Measurements from ENCODE around the gene RAB11A.

The RAB11A gene

GRCh38 chr15:65888981-65889380 is 19.7 kb downstream of the RAB11A start:
- Histone ChIP-seq H3K9ac (ENCODE audit: low read length) (no peak overlapping the region), H2AFZ (ENCODE audit: low read depth, low read length) (no peak overlapping the region), H3K27me3 (ENCODE audit: low read depth, low read length) (no peaks in the 10 kb centered on the region), H3K79me2 (ENCODE audit: low read length) (no peaks in the 10 kb centered on the region), H3K9me3 (ENCODE audit: insufficient read depth, low read length) (no peaks in the 10 kb centered on the region), H3K4me2 (ENCODE audit: low read length) (0 out of 2 replicates have a peak overlapping the region, but pooled peaks have one; percentile 16), H3K4me3 (ENCODE audit: low read length) (no peak overlapping the region), H3K27ac (ENCODE audit: low read length) (no peak overlapping the region), H4K20me1 (ENCODE audit: insufficient read depth, low read length) (peaks cover 22% of the 10 kb centered on the region; the same call in 1 of the 2 replicates), H3K4me1 (ENCODE audit: low read length) (peaks cover 17% of the 10 kb centered on the region), H3K36me3 (replicated peaks; ENCODE audit: low read depth, low read length) (peaks cover 37% of the 10 kb centered on the region)
- TF ChIP-seq, protein P1, sequence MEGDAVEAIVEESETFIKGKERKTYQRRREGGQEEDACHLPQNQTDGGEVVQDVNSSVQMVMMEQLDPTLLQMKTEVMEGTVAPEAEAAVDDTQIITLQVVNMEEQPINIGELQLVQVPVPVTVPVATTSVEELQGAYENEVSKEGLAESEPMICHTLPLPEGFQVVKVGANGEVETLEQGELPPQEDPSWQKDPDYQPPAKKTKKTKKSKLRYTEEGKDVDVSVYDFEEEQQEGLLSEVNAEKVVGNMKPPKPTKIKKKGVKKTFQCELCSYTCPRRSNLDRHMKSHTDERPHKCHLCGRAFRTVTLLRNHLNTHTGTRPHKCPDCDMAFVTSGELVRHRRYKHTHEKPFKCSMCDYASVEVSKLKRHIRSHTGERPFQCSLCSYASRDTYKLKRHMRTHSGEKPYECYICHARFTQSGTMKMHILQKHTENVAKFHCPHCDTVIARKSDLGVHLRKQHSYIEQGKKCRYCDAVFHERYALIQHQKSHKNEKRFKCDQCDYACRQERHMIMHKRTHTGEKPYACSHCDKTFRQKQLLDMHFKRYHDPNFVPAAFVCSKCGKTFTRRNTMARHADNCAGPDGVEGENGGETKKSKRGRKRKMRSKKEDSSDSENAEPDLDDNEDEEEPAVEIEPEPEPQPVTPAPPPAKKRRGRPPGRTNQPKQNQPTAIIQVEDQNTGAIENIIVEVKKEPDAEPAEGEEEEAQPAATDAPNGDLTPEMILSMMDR (IDR thresholded peaks at IDR 0.05; ENCODE audit: low read depth, low read length), result no peak
- TF ChIP-seq EZH2phosphoT487 (IDR thresholded peaks at IDR 0.05; ENCODE audit: low read depth), result no peak

DNA sequence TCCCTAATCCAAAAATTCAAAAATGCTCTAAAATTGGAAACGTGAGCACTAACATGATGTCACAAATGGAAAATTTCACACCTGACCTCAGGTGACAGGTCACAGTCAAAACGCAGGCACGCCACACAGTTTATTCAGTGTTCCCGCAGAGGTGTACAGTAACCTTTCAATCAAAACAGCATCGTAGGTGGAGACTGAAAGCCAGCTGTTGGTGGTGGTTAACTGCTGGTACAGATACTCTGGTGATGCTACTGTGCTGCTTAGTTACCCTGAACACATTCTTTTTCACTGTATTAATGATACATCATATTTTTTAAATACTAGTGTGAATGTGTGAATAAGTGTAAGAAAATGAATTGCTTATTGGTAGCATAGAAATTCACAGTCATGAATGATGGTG is 23.8 kb downstream of the RAB11A start:
- H3K9ac ChIP-seq (ENCODE audit: low read length), result no peak overlapping the region
- no peaks in the 10 kb centered on the region for H3K79me2 ChIP-seq (ENCODE audit: low read length)
- H4K20me1 ChIP-seq (ENCODE audit: insufficient read depth, low read length), result peaks cover 12% of the 10 kb centered on the region; the same call in 1 of the 2 replicates
- TF ChIP-seq, protein P1 (IDR thresholded peaks at IDR 0.05; ENCODE audit: low read depth, low read length), result no peak
- no peak for TF ChIP-seq EZH2phosphoT487 (IDR thresholded peaks at IDR 0.05; ENCODE audit: low read depth)
- peaks cover 8% of the 10 kb centered on the region for H3K4me1 ChIP-seq (ENCODE audit: low read length)
- H3K27me3 ChIP-seq (ENCODE audit: low read depth, low read length), result no peaks in the 10 kb centered on the region
- H3K4me2 ChIP-seq (ENCODE audit: low read length), result no peak overlapping the region
- H3K36me3 ChIP-seq (replicated peaks; ENCODE audit: low read depth, low read length), result peaks cover 24% of the 10 kb centered on the region
- no peaks in the 10 kb centered on the region for H3K9me3 ChIP-seq (ENCODE audit: insufficient read depth, low read length)
- H3K4me3 ChIP-seq (ENCODE audit: low read length), result no peak overlapping the region
- no peak overlapping the region for H3K27ac ChIP-seq (ENCODE audit: low read length)
- no peak overlapping the region for H2AFZ ChIP-seq (ENCODE audit: low read depth, low read length)

DNA sequence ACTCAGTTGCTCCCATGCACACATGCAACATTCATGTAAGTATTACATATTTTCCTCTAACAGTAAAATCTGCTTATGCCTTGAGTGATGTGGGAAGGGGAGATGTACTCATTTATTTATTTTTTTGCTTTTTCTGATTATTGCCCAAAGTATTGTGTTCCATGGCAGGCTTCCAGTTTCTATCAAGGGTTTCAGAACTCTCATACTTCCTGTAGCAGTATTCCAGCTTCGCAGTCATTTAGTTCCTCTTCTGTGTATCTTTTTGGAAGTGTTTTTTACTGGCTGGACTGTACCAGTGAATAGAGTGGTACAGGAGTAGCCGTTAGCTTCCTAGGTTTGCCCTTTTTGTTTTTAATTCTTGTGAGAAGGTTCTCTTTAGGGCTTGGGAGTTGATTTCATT is 26.9 kb downstream of the RAB11A start:
- Histone ChIP-seq H4K20me1 (ENCODE audit: insufficient read depth, low read length) (0 out of 2 replicates have a peak, but pooled peaks cover 4% of the 10 kb centered on the region), H3K4me2 (ENCODE audit: low read length) (no peak overlapping the region), H3K9me3 (ENCODE audit: insufficient read depth, low read length) (no peaks in the 10 kb centered on the region), H3K27ac (ENCODE audit: low read length) (no peak overlapping the region), H3K4me1 (ENCODE audit: low read length) (no peaks in the 10 kb centered on the region), H3K9ac (ENCODE audit: low read length) (no peak overlapping the region), H3K4me3 (ENCODE audit: low read length) (no peak overlapping the region), H3K36me3 (replicated peaks; ENCODE audit: low read depth, low read length) (peaks cover 20% of the 10 kb centered on the region), H3K27me3 (ENCODE audit: low read depth, low read length) (no peaks in the 10 kb centered on the region), H2AFZ (ENCODE audit: low read depth, low read length) (no peak overlapping the region), H3K79me2 (ENCODE audit: low read length) (no peaks in the 10 kb centered on the region)
- no peak for TF ChIP-seq EZH2phosphoT487 (IDR thresholded peaks at IDR 0.05; ENCODE audit: low read depth)
- TF ChIP-seq, protein P1 (IDR thresholded peaks at IDR 0.05; ENCODE audit: low read depth, low read length), result no peak

GRCh38 chr15:65900488-65900887 is 31.2 kb downstream of the RAB11A start:
- no peak overlapping the region for H3K27ac ChIP-seq (ENCODE audit: low read length)
- H2AFZ ChIP-seq (ENCODE audit: low read depth, low read length), result no peak overlapping the region
- H4K20me1 ChIP-seq (ENCODE audit: insufficient read depth, low read length), result peaks cover 7% of the 10 kb centered on the region; the same call in 1 of the 2 replicates
- H3K36me3 ChIP-seq (replicated peaks; ENCODE audit: low read depth, low read length), result peaks cover 28% of the 10 kb centered on the region
- no peak overlapping the region for H3K4me3 ChIP-seq (ENCODE audit: low read length)
- H3K4me2 ChIP-seq (ENCODE audit: low read length), result no peak overlapping the region
- no peaks in the 10 kb centered on the region for H3K9me3 ChIP-seq (ENCODE audit: insufficient read depth, low read length)
- no peak for TF ChIP-seq EZH2phosphoT487 (IDR thresholded peaks at IDR 0.05; ENCODE audit: low read depth)
- TF ChIP-seq, protein P1 (IDR thresholded peaks at IDR 0.05; ENCODE audit: low read depth, low read length), result no peak
- H3K79me2 ChIP-seq (ENCODE audit: low read length), result no peaks in the 10 kb centered on the region
- no peak overlapping the region for H3K9ac ChIP-seq (ENCODE audit: low read length)
- H3K4me1 ChIP-seq (ENCODE audit: low read length), result peaks cover 32% of the 10 kb centered on the region
- no peaks in the 10 kb centered on the region for H3K27me3 ChIP-seq (ENCODE audit: low read depth, low read length)
